Left renal pelvis (tissue), 4 donors: ENCODE measurements around the gene NRTN. TPM values are rescaled to one million over a fixed set of nuclear protein-coding genes. Genes with fewer than 3 reads are reported as not detected.
A peak's percentile ranks its signal among the peaks of the same experiment; 100 is the strongest.

Experiments
- DNase-seq, 4 donors: peaks; one replicate each; pipeline ENCODE4 v3.0.0-alpha.2; 2013; ENCODE audit warnings: low read depth in 4 of 4, low spot score in 3 of 4
- polyA plus RNA-seq, 4 donors: library from polyadenylated mRNA; unstranded; fragments of 120-200 nt; gene quantifications; one replicate each; pipeline ENCODE4 v1.2.1, GENCODE V29; 2013; ENCODE audit not compliant: insufficient read length in 4 of 4

NRTN gene
- polyA plus RNA-seq, 4 donors: 1.00 to 3.4 (median 2.4) TPM

DNA sequence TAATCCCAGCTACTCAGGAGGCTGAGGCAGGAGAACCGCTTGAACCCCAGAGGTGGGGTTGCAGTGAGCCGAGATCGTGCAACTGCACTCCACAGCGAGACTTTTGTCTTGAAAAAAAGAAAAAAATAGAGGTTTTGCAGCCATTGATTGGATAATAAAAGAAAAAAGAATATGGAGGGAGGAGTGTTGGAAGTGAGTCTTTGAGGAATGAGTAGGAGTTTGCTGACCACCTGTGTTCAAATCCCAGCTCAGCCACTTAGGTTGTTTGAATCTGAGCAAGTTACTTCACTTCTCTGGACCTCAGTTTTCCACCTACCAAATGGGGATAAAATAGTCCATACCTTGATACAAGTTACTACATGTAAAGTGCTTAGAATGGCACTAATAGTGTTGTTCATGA lies 6.2 kb downstream of the NRTN start:
- DNase-seq: no peak

DNA sequence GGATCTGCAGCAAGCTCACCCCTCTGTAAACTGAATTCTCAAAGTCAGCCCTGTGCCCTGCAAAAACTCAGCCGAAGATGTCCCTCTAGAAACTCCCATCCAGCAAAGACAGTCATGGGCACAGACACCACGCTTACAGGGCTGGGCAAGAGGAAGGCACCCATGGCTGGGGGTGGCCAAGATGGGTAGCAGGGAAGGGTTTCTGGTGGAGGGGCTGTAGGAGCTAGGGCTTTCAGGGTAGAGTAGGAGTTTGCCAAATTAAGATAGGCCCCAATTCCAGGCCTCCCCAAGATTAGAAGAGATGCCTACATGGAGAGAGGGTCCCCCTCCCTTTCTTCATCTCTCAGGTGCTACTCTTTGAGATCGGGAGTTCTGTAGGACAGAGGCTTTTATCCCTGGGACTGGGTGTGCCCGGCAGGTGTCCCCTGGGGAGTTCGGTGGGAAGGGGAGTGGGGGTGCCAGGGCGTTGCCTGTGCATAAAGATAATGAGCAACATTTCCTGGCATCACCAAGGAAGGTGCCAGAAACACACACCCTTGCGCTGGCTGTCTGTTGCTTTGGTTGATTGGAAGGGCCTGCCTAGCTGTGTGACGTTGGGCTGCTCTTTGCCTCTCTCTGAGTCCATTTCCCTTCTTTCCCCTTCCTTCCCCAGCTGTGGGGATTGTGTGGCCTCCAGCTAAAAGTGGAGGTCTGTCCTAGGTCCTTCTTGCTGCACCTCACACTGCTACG lies 9.4 kb downstream of the NRTN start:
- no peak for DNase-seq

DNA sequence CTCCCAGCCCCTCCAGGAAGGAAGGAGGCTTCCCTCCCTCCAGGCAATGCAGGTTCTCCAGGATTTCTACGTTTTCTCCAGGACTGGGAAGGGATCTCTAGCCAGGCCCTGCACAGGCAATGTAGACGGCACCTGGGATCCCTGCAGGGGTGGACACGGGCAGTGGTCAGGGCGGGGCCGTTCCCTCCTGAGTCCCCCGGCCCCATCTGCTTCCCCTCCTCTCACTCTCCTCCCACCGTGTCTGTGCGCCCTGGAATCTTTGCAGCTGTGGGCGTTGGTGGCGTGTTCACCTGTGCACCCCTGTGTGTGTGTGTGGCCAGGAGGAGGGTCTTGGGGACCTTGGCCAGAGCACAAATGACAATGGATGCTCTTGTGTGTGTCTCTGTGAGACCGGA lies 10.0 kb downstream of the NRTN start:
- DNase-seq: no peak

DNA sequence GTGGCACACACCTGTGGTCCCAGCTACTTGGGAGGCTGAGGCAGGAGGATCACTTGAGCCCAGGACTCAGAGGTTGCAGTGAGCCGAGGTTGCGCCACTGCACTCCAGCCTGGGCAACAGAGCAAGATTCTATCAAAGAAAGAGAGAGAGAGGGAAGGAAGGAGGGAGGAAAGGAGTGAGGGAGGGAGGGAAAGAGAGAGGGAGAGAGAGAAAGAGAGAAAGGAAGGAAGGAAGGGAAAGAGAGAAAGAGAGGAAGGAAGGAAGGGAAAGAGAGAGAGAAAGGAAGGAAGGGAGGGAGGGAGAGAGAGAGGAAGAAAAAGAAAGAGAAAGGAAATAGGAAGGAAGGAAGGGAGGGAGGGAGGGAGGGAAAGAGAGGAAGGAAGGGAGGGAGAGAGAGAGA lies 12.4 kb downstream of the NRTN start:
- no peak for DNase-seq

DNA sequence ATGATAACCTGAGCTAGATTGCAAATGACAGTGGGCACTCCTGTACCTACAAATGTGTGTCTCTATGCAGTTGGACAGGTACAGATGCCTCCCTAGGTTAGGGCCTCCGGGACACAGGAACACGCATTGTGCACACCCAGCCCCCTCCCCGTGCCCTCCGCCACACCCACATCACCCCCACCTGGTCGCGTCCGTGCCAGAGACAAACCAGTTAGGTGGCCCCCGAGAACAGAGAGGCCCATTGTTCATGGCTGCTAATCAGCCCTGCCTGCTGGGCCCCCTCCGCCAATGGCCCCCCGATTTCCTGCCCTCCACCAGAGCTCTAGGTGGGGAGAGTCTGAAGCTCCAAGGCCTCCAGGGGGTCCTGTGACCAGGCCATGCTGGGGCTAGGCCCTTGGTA lies 13.7 kb downstream of the NRTN start:
- no peak for DNase-seq

DNA sequence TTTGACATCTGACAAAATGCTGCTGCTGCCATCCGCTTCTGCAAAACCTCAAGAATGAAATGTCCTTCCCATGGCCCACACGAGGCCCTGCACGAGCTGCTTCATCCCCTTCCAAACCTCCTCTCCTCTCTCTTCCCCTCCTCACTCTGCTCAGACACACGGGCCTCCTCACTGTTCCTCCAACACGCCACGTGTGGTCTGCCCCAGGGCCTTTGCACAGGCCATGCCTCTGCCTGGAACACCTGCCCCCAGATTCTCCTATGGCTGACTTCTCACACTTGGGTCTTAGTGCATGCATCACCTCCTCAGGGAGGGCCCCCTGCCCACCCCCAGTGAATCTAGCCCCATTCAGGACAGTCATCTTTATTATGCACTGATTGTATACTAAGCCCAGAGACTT lies 15.9 kb downstream of the NRTN start:
- DNase-seq: no peak

DNA sequence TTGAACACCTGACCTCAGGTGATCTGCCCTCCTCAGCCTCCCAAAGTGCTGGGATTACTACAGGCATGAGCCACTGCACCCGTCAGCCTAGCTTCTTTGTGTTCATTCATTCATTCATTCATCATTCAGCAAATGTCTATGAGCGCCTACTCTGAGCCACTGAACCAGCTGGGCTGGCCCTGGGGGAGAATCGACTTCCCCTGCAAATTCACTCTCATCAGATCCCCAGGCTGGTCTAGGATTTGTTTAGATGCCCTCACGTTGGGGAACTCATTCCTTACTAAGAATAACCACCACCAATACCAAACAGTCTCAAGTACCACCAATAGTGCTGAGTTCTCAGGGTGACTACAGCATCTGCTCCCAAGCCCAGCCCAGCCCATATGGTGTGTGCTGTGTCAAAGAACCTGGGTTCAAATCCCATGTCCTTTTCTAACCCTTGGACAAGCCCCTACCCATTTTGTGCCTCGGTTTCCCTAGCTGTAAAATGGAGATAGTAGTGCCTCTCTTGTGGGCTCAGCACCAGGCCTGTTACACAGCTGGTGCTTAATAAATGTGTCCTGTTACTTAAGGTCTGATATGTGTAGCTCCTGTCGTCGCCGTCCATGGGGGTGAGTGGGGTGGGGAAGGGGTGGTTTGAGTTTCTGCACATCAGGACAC lies 16.8 kb downstream of the NRTN start:
- no peak for DNase-seq

DNA sequence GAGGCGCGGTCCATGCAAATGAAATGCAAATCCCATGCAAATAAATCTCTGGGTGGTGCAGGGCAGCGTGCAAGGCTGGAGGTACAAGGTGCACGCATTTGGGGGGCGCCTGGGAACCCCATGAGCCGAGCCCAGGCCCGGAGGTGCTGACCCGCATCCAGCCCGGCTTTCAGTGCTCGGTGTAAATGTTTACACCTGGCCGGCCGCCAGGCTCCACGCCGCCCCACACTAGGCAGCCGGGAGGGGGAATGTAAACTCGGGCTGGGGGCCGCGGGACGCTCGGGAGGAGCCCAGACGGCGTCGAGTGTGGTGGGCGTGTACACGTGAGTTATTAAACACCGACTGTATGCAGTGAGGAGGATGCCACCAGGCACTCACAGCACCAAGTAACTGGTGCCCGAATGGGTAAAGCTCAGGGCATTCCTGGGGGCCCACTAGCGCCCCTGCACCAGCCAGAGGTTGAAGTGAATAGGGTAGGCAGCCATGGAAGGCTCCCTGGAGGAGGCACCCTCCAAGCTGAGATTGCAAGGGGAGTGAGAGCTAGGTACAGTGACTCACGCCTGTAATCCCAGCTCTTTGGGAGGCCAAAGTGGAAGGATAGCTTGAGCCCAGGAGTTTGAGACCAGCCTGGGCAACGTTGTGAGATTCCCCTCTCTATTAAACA lies 17.4 kb downstream of the NRTN start:
- DNase-seq: no peak

DNA sequence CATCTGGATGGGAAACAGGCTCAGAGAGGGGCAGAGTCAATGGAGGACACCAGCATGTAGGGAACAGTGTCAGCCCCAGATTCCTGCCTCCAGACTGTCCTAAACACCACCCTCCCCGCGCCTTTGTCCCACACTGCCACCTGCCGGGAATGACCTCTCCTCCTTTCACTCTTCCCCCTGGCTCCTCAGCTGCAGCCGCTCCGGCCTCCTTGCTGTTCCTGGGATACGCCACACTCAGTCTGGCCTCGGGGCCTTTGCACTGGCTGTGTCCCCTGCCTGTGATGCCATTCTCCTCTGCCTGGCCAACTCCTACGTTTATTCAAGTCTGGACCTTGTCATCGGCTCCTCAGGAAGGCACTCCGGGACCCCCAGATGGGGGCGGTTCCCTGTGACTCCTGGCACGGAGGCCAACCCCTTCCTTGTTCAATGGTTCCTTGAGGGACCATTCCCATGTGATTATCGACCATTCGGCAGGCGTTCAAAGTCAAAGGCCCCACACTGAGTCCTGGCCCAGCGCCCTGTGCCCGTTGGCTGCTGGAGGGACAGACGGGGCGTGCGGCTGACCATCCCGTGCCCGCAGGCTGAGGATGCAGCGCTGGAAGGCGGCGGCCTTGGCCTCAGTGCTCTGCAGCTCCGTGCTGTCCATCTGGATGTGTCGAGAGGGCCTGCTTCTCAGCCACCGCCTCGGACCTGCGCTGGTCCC lies 18.9 kb downstream of the NRTN start:
- no peak for DNase-seq

DNA sequence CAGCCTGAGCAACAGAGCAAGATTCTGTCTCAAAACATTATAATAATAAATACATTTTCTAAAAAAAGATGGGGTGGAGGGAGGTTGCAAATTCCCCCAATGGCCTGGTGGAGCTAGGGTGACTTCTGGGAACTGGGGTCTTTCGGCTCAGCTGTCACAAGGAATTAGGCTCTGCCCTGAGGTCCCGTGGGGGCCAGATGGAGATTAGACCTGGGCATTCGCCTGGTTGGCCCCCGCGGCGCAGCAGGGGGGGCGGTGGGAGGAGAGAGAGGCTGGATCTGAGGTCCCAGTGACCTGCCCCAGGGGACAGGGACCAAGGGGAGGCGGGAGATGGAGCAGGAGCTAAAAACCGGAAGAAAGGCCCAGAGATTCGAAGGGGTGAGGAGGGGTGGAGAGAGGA lies 19.9 kb downstream of the NRTN start:
- DNase-seq: no peak

DNA sequence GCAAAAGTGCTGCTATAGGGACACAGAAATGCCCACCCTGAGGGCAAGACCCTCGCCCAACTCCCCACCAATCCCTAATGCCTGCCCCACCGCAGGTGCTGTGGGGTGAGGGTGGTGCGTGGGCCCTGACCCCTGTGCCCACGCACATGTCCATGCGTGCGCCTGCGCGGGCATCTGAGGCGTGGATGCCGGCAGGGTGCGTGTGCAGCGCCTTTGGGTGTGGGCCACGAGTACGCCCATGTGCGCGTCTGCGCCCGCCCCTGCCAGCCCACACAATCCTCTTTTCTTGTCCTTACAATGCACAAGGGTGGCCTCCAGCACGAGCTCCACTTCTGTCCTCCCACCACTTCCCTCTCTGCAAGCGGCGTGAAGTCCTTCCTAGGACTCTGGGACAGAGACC lies 20.3 kb downstream of the NRTN start:
- no peak for DNase-seq

DNA sequence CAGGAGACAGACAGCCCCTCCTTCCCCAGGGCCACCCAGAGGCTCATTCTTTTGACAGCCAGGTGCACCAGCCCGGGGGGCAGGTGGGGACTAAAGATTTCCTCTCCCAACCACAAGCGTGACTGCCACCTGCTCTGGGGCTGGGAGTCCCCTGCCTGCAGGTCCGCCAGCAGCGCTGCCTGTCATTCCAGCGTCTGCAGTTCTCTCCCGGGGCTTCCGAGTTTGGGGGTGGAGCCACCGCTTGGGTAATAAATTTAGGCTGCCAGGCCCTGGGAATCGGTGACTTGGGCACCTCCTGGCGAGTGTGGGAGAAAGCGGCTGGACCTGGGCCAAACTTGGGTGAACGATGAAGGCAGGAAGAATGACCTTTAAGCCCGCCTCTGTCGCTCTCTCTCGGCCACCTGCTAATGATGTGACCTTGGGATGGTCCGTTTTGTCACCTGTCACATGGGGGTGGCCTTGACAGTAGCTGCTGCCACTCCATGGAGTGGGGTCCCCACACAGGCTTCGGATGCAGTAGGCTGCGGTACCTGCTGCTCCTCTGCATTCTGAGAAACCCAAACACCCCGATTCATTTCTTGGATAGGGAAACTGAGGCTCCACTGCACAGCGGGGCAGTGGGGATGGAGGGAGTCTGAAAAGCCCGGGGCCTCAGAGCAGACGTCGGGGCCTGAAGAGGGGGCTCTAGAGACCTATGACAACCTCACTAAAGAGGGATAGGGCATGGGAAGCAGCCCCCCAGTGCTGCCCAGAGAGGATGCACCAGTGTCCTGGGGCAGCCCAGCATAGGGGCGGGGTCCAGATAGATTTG lies 21.9 kb downstream of the NRTN start:
- peak in 1 of 4 donors; percentile 73 for DNase-seq

DNA sequence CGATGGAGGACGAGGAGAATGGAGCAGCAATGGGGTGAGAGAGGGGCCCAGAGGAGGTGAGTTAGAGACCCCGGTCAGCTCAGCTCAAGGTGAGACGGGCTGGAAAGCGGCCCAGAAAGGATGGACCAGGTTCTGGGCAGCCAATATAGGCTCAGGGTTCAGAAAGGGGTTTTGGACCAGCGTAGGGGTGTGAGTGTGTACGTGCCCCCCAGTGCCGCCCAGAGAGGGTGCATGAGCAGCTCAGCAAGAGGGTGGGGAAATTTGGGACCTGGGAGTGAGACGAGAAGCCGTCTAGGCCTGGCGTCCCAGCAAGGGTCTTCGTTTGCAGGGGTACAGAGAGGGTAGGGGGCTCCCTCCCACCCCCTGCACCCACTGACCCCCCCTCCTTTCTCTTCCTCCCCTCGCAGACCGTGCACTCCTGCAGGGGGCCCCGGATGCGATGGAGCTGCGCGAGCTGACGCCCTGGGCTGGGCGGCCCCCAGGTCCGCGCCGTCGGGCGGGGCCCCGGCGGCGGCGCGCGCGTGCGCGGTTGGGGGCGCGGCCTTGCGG lies 22.5 kb downstream of the NRTN start:
- DNase-seq: no peak

DNA sequence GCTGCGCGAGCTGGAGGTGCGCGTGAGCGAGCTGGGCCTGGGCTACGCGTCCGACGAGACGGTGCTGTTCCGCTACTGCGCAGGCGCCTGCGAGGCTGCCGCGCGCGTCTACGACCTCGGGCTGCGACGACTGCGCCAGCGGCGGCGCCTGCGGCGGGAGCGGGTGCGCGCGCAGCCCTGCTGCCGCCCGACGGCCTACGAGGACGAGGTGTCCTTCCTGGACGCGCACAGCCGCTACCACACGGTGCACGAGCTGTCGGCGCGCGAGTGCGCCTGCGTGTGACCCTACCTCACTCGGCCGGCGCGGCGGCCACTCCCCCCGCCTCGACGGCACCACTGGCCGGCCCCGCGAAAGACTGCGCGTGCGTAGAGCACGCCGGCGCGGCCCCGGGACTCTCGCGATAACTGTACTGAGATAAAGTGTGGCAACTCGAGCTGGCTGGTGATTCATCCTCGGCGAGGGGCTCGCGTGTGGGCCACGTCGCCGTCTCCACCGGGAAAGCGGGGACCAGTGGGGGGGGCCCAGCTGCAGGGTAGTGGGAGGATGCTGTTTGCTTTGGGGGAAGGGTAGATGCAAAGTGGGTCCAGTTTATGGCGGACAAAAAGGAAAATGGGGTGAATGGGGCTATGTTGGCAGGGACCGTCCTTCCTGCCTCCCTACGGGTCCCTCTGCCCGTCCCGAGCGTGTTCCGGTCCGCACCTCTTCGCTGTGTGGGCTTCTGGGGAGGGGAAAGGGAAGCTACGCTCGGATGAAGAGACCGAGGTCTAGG lies 23.2 kb downstream of the NRTN start:
- DNase-seq: peak; percentile 84 to 91 (median 88)

DNA sequence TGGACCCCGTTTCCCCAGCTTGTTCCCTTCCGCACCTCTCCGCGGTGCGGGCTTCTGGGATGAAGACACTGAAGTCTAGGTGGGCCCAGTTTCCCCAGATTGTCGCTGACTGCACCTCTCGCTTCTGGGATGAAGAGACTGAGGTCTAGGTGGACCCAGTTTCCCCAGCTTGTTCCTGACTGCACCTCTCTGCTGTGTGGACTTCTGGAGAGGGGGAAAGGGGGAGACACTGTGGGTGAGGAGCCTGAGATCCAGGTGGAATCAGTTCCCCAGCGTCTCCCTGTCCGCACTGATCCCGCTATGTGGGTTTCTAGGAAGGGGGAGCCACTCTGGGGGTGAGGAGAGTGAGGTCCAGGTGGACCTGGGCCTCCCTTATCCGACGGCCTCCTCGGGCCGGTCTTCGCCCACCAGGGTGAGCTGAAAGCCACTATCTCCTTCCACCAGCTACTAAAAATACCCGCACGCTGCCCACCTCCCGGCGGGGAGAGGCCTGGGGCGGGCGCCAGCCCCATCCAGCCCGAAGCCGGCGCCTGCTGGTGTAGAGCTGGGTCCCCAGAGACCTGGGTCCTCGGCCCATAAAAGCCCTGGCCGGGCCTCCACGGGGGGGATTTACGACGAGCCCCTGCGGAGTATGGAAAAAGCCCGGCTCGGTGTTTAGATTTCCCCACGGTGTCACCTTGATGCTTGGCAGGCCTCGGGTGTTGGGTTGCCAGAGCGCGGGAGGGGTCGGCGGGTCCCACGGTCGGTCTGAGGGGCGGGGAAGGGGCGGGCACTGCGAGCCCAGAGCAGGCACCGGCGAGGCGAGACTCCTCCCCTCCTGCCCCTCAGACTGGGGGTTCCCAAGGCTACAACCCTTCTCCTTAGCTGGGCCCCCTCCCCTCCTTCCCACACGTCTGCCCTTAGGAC lies 24.0 kb downstream of the NRTN start:
- DNase-seq: peak in 1 of 4 donors; percentile 75

DNA sequence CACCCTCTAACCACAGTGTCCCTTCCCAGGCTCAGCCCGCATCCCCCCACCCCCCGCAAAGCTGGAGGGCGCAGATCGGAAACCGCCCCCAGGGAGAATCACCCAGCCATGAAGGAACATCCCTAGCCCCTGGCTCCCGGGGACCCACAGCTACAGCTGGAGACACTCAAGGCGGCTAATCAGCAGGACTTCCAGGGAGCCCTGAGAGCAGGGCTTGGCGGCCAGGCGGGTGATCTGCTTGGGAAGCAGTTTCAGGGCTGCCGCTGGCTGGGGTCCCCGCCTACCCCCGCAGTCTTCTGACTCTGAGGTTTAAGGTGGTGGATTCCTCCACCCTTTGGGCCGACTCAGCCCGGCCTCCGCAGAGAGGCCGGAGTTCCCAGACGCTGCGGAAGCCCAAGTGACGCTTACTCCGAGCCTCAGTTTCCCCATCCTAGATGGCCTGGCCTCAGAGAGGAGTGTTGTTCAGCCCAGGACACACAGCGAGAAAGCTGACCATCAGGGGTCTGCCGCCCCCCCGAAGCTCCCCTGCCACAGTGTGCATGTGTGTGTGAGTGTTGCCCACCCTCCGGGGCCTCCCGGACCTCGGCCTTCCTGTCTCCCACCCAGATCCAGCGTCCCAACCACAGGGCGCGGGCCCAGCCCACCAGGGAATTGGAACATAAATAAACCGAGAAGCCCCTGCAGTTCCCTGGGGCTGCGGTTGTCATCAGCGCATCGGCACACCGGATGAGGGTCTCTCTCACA lies 24.9 kb downstream of the NRTN start:
- no peak for DNase-seq

DNA sequence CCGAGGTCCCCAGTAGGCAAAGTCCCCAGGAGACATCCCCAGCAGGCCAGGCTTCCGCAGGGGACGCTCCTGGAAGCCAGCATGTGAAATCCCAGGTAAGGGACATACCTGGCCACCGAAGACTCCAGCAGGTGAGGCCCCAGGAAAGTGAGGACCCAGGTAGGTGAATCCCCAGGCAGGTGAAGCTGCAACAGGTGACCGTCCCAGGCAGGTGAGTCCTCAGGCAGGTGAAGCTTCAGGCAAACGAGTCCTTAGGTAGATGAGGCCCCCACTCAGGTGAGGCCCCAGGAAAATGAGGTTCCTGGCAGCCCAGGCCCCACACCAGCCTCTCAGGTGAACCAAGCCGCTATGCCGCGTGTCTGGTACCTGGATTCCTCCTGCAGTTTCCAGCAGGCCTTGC lies 26.3 kb downstream of the NRTN start:
- no peak for DNase-seq

DNA sequence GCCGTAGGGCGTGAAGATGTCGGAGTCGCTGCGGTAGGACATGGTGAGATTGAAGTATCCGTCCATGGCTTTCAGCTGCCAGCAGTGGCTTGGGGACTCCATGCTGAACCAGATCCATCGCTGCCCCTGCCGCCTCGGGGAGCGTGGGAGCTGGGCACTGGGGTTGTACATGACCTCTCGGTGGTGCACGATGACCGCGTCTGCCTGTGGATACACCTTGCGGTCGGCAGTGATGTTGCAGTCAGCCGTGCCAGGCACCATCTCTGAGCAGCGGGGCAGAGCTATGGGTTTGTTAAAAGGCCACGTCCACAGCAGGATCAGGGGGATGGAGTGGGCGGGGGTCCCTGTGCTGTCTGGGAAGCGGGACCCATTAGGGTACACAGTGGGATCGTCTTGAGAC lies 27.2 kb downstream of the NRTN start:
- no peak for DNase-seq
